ENCODE data around the gene TMEM63A. TPM values are rescaled to one million over a fixed set of nuclear protein-coding genes. Genes with fewer than 3 reads are reported as not detected.

Gene TMEM63A
- total RNA-seq, 1 donor from 2014 or later: 5.1 TPM

- Mint-ChIP-seq H3K36me3 (no peaks in the 10 kb centered on the region), H3K27me3 (ENCODE audit: insufficient read depth, low read depth) (peaks cover 15% of the 10 kb centered on the region), H3K4me1 (peaks cover 17% of the 10 kb centered on the region), H3K27ac (no peak overlapping the region), H3K4me3 (peak overlapping the region; percentile 84), H3K9me3 (no peaks in the 10 kb centered on the region)
- Histone ChIP-seq H4K20me1 (ENCODE audit: low read depth) (peaks cover 8% of the 10 kb centered on the region), H3K9ac (no peak overlapping the region), H3K27me3 (peaks cover 83% of the 10 kb centered on the region), H3K4me3 (no peak overlapping the region), H3K27ac (no peak overlapping the region), H3K9me3 (ENCODE audit: low read depth) (no peaks in the 10 kb centered on the region), H3K79me2 (ENCODE audit: low read depth) (no peaks in the 10 kb centered on the region), H3F3A (ENCODE audit: low read depth) (peaks cover 35% of the 10 kb centered on the region), H3K36me3 (no peaks in the 10 kb centered on the region), H3K4me1 (peaks cover 10% of the 10 kb centered on the region), H3K4me2 (no peak overlapping the region), H2AFZ (replicated peaks) (no peak overlapping the region)
- TF ChIP-seq EZH2phosphoT487 (IDR thresholded peaks at IDR 0.05) (no peak), EZH2 (IDR thresholded peaks at IDR 0.05) (no peak)
- TF ChIP-seq, protein P1, sequence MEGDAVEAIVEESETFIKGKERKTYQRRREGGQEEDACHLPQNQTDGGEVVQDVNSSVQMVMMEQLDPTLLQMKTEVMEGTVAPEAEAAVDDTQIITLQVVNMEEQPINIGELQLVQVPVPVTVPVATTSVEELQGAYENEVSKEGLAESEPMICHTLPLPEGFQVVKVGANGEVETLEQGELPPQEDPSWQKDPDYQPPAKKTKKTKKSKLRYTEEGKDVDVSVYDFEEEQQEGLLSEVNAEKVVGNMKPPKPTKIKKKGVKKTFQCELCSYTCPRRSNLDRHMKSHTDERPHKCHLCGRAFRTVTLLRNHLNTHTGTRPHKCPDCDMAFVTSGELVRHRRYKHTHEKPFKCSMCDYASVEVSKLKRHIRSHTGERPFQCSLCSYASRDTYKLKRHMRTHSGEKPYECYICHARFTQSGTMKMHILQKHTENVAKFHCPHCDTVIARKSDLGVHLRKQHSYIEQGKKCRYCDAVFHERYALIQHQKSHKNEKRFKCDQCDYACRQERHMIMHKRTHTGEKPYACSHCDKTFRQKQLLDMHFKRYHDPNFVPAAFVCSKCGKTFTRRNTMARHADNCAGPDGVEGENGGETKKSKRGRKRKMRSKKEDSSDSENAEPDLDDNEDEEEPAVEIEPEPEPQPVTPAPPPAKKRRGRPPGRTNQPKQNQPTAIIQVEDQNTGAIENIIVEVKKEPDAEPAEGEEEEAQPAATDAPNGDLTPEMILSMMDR (IDR thresholded peaks at IDR 0.05): no peak
- no peak for DNase-seq (ENCODE audit: low spot score)
These were observed 1.6 kb upstream of the TMEM63A start for GRCh38 chr1:225883616-225884265.

DNA sequence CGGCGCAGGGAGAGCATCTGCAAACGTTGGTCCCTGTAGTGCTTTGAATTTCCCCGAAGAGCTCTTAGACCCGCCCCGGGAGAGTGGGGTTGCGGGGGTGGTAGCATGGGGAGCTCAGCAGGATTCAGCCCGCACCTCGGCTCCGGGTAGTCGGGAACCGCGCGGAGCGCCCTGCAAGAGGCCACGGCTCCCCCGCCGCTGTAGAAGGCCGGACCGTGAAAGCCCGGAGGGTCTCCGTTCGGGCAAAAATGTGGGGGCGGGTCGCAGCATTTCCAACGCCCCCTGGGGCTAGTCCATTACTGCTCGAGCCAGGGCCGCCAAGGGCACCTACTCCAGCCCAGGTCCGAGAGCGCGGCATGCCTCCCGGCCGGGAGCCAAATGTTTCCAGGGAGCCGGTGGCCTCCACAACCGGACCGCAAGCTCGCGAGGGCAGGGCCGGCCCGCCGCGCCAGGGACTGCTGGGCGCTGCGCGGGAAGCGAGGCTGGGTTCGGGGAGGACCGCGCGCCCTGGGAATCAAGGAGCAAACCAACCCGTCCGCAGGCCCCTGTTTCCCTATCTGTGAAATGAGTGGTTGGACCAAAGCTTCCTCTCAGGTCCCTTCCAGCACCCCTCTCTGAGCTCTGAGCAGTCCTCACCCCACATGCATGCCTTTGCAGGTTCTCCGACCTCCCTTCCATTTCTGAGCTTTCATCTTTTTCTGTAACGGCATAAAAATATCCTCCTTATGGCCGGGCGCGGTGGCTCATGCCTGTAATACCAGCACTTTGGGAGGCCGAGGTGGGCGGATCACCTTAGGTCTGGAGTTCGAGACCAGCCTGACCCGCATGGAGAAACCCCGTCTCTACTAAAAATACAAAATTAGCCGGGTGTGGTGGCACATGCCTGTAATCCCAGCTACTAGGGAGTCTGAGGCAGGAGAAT lies 775 bp upstream of the TMEM63A start:
- DNase-seq (ENCODE audit: low spot score): peak; percentile 59
- peaks cover 12% of the 10 kb centered on the region for H3K27me3 Mint-ChIP-seq (ENCODE audit: insufficient read depth, low read depth)
- Histone ChIP-seq H3K27ac (no peak overlapping the region), H3K4me2 (peak overlapping the region; percentile 98), H3K36me3 (no peaks in the 10 kb centered on the region), H4K20me1 (ENCODE audit: low read depth) (peaks cover 8% of the 10 kb centered on the region), H3K4me3 (peak overlapping the region; percentile 75), H3K79me2 (ENCODE audit: low read depth) (no peaks in the 10 kb centered on the region), H3K27me3 (peaks cover 75% of the 10 kb centered on the region), H3K4me1 (peaks cover 10% of the 10 kb centered on the region), H3K9ac (no peak overlapping the region), H2AFZ (replicated peaks) (peak overlapping the region; percentile 91), H3K9me3 (ENCODE audit: low read depth) (no peaks in the 10 kb centered on the region), H3F3A (ENCODE audit: low read depth) (peaks cover 32% of the 10 kb centered on the region)
- no peaks in the 10 kb centered on the region for H3K36me3 Mint-ChIP-seq
- H3K27ac Mint-ChIP-seq: no peak overlapping the region
- H3K4me1 Mint-ChIP-seq: peaks cover 12% of the 10 kb centered on the region
- TF ChIP-seq, protein P1 (IDR thresholded peaks at IDR 0.05): no peak
- TF ChIP-seq EZH2phosphoT487 (IDR thresholded peaks at IDR 0.05) (peak; percentile 76), EZH2 (IDR thresholded peaks at IDR 0.05) (peak; percentile 54)
- H3K4me3 Mint-ChIP-seq: peak overlapping the region; percentile 87
- no peaks in the 10 kb centered on the region for H3K9me3 Mint-ChIP-seq

DNA sequence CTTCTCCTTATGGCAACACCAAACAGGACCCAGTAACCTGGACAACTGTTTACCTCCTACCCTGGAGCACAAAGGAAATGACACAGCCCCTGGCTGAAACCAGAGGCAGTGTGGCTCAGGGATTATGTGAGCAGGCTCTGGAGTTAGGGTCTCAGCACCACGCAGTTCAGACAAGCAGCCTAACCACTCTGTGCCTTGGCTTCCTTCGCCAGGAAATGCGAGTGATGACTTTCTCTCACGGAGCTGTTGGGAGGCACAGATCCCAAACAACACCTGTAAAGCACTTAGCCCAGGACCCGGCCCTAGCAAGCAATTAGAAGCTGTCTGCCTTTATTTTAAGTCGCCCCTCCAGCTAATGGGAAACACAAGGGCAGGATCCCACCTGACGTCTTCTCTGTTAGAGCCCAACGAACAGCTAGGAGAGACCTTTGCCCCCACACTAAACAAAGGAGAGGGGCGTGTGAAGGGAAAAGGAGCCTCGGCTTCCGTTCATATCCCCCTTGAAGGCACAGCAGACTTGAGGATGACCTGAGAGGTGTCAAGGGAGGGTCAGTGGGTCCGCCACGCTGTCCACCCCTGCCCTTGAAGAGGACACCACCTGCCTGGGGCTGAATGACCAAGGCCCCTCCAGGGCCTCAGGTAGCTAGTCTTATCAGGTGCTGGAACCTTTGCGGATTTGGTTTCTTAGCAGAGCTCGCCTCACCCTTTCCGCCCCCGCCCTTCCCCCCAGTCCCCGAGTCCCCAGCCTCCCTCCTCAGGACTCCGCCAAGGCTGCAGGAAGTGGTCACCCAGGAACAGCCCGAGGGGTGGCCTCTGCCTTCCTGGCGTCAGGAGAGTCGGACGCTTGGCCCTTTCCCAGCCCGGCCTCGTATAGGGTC lies 860 bp downstream of the TMEM63A start:
- TF ChIP-seq EZH2phosphoT487 (IDR thresholded peaks at IDR 0.05) (no peak), EZH2 (IDR thresholded peaks at IDR 0.05) (no peak)
- TF ChIP-seq, protein P1 (IDR thresholded peaks at IDR 0.05): no peak
- Histone ChIP-seq H3K4me3 (peak overlapping the region; percentile 75), H3K4me1 (peaks cover 10% of the 10 kb centered on the region), H3K36me3 (no peaks in the 10 kb centered on the region), H3K9ac (no peak overlapping the region), H3K9me3 (ENCODE audit: low read depth) (no peaks in the 10 kb centered on the region), H3K27ac (no peak overlapping the region), H3F3A (ENCODE audit: low read depth) (peaks cover 30% of the 10 kb centered on the region), H3K27me3 (peaks cover 59% of the 10 kb centered on the region), H4K20me1 (ENCODE audit: low read depth) (peaks cover 8% of the 10 kb centered on the region), H2AFZ (replicated peaks) (peak overlapping the region; percentile 91), H3K4me2 (peak overlapping the region; percentile 98), H3K79me2 (ENCODE audit: low read depth) (no peaks in the 10 kb centered on the region)
- DNase-seq (ENCODE audit: low spot score): peak; percentile 48
- Mint-ChIP-seq H3K9me3 (no peaks in the 10 kb centered on the region), H3K27ac (no peak overlapping the region), H3K27me3 (ENCODE audit: insufficient read depth, low read depth) (peaks cover 12% of the 10 kb centered on the region), H3K36me3 (no peaks in the 10 kb centered on the region), H3K4me1 (peaks cover 17% of the 10 kb centered on the region), H3K4me3 (peak overlapping the region; percentile 87)
